Activated CD4-positive, alpha-beta T cell treated with anti-CD3 and anti-CD28 coated beads for 36 hours (primary cell): ENCODE measurements around the gene DDX52. TPM values are rescaled to one million over a fixed set of nuclear protein-coding genes. Genes with fewer than 3 reads are reported as not detected.
"Not testable (repeated sequence)": the region's sequence is repeated elsewhere in the genome, so short reads cannot be mapped to it uniquely, and the experiment has no call there.

ENCODE experiments used
- ATAC-seq: fragments of 200-7000 bp; cut with Tn5 transposase; one replicate; pipeline ENCODE4 v1.10.0; 2021; ENCODE audit warnings: mild to moderate bottlenecking, moderate library complexity
- CTCF ChIA-PET: fragments of 350-600 bp; sonication (Branson Sonifier 250); formaldehyde crosslinking; loops from one replicate; lab custom pipeline; 2021; ENCODE audit warnings: antibody characterized with exemption; lab: Charles Lee
- POLR2A ChIA-PET: fragments of 350-600 bp; sonication (Branson Sonifier 250); formaldehyde crosslinking; loops from one replicate; lab custom pipeline; 2021; ENCODE audit warnings: antibody characterized with exemption, inconsistent platforms; lab: Charles Lee
- DNase-seq: peaks from one replicate; pipeline ENCODE4 v3.0.0-alpha.2; 2020
- H3K27ac Mint-ChIP-seq: one replicate; pipeline ENCODE4 v1.8.0; 2021; ENCODE audit warnings: mixed read lengths
- H3K27me3 Mint-ChIP-seq: one replicate; pipeline ENCODE4 v1.8.0; 2021; ENCODE audit warnings: mixed read lengths
- H3K36me3 Mint-ChIP-seq: one replicate; pipeline ENCODE4 v1.8.0; 2021; ENCODE audit warnings: low read depth, mixed read lengths
- H3K4me1 Mint-ChIP-seq: one replicate; pipeline ENCODE4 v1.8.0; 2021; ENCODE audit warnings: mixed read lengths
- H3K4me3 Mint-ChIP-seq: one replicate; pipeline ENCODE4 v1.8.0; 2021; ENCODE audit warnings: mild to moderate bottlenecking, moderate library complexity, mixed read lengths
- H3K9me3 Mint-ChIP-seq: one replicate; pipeline ENCODE4 v1.8.0; 2021; ENCODE audit warnings: low read depth, mixed read lengths
- intact Hi-C, 2 experiments: fragments of 100-400 bp; cut with DNase I in 1 of 2; cut with micrococcal nuclease in 1 of 2; formaldehyde crosslinking; loops; one replicate each; pipeline versions ENCODE4 v1.14.2 to v1.15.1; 2022 to 2024; cut with DNase I, micrococcal nuclease
- total RNA-seq, 2 experiments: library from RNA; stranded (reverse); gene quantifications; one replicate each; pipeline ENCODE4 v1.2.3, GENCODE V29; 2021

Gene DDX52
- total RNA-seq, 2 experiments from 2014 or later: 34.6 to 41.7 TPM

DNA sequence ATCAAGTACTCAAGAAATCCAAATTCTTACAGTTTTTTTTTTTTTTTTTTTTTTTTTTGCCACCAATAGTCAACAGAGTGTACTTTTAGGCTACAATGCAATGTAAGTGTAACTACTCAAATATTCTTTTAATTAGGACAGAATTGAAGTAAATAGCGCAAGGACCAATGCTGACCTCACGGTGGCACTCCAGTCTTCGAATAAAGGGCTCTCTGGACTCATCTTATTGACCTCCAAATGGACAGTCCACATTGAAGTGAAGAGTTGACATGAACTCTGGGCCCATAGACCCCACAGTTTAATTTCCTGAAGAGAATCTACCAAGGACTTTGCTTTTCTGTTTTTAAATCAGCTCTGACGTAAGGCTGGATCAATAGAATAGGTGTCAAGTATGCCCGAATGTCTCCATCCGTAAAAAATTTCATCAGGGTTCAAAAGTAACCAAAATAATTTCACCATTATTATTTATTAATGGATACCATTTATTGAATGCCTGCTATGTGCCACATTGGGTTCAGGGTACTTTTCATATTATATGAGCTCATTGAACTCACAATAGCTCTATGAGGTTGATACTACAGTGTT, 7.3 kb upstream of the DDX52 start:
- no peak for ATAC-seq
- POLR2A ChIA-PET: interaction anchor here (0.6 kb wide), 1 partner anchor 24 kb away, joined by 4 read pairs; no protein-coding TSS in a partner anchor

DNA sequence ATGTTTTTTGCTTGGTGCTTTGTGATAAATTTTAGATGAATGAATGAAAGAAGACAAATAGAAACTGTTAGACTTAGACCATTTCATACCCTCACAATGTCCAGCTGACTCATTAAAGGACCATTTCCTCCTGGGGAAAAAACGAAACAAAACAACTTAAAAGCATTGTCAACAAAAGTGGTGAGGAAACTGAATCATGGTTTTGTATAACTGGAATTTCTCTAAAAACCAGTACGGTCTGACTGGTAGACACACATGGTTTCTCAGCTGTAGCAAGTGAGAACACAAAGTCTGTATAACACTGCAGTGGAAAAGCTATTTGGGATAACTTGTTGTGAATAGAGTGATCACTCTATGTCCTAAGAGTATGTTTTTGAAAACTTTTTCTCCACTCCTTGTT, 5.3 kb upstream of the DDX52 start:
- ATAC-seq (no peak), DNase-seq (no peak)
- H3K27me3 Mint-ChIP-seq: peaks cover 38% of the 10 kb centered on the region
- no peak overlapping the region for H3K27ac Mint-ChIP-seq
- intact Hi-C loops: no loop called here
- ChIA-PET POLR2A (no interaction called here), CTCF (interaction anchor here (0.5 kb wide), 1 partner anchor 122 kb away, joined by 3 read pairs; no protein-coding TSS in a partner anchor)
- no peaks in the 10 kb centered on the region for H3K9me3 Mint-ChIP-seq
- H3K4me3 Mint-ChIP-seq: no peak overlapping the region
- H3K4me1 Mint-ChIP-seq: peaks cover 4% of the 10 kb centered on the region
- no peaks in the 10 kb centered on the region for H3K36me3 Mint-ChIP-seq

More for the DNA sequence above, 7.3 kb upstream of the DDX52 start:
- Mint-ChIP-seq H3K4me3 (no peak overlapping the region), H3K27ac (no peak overlapping the region), H3K36me3 (no peaks in the 10 kb centered on the region), H3K27me3 (peaks cover 33% of the 10 kb centered on the region), H3K4me1 (no peaks in the 10 kb centered on the region), H3K9me3 (no peaks in the 10 kb centered on the region)
- DNase-seq: peak; percentile 10
- intact Hi-C loops: no loop called here
- CTCF ChIA-PET: interaction anchor here (0.7 to 1.4 kb wide), 6 partner anchors 18 to 166 kb away, joined by 3 to 5 read pairs (median 4); no protein-coding TSS in a partner anchor

DNA sequence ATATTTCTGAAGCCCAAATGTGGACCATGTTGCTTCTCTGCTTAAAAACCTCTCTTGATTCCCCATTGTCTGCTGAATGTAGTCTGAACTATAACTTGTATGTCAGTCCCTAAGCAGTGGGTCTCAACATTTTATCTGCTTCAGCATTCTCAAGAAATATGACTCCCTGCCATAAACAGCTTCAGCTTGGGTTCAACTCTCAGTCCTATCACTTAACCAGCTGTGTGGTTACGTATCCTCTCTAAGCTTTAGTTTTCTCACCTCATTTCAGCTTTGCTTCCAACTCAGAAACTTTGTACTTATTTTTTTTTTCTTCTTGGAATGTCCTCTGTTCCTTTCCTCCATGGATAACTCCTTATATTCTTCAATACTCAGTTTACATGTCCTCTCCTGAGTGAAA, 4.6 kb upstream of the DDX52 start:
- intact Hi-C loops: no loop called here
- CTCF ChIA-PET: interaction anchor here (0.6 kb wide), 1 partner anchor 156 kb away, joined by 3 read pairs; no protein-coding TSS in a partner anchor
- peaks cover 4% of the 10 kb centered on the region for H3K4me1 Mint-ChIP-seq

DNA sequence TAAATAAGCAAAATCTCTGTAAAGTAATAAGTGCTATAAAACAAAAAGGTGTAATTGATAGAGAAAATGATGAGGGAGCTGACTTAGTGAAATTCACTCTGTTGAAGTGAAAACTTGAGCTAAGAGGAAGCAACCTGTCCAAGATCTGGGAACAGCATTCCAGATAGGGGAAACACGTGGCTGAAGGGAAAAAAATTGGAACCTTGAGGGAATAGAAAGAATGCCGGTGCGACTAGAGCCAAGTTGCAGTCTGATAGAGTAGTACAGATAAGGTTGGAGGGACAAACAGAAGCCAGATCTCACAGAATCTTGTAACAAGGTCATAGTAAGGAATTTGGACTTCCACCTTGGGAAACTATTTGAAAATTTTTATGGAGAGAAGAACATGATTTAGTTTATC, 623 bp upstream of the DDX52 start:
- ChIA-PET POLR2A (no interaction called here), CTCF (interaction anchor here (1.1 kb wide), 1 partner anchor 173 kb away, joined by 3 read pairs; no protein-coding TSS in a partner anchor)
- intact Hi-C loops: loop anchor here (1.0 to 5.0 kb wide), 6 partner anchors 35 to 696 kb away; partner anchors contain the start of genes SYNRG (in 2 of the 2) and AATF (in 1 of the 2)
- Mint-ChIP-seq H3K27me3 (peaks cover 25% of the 10 kb centered on the region), H3K4me3 (peak overlapping the region; percentile 94), H3K4me1 (peaks cover 25% of the 10 kb centered on the region), H3K36me3 (peaks cover 24% of the 10 kb centered on the region), H3K27ac (no peak overlapping the region), H3K9me3 (no peaks in the 10 kb centered on the region)
- DNase-seq (no peak), ATAC-seq (no peak)

More for the DNA sequence above, 4.6 kb upstream of the DDX52 start:
- Mint-ChIP-seq H3K36me3 (peaks cover 1% of the 10 kb centered on the region), H3K4me3 (no peak overlapping the region), H3K27ac (no peak overlapping the region), H3K27me3 (peaks cover 38% of the 10 kb centered on the region), H3K9me3 (no peaks in the 10 kb centered on the region)
- DNase-seq (no peak), ATAC-seq (no peak)
- POLR2A ChIA-PET: no interaction called here

DNA sequence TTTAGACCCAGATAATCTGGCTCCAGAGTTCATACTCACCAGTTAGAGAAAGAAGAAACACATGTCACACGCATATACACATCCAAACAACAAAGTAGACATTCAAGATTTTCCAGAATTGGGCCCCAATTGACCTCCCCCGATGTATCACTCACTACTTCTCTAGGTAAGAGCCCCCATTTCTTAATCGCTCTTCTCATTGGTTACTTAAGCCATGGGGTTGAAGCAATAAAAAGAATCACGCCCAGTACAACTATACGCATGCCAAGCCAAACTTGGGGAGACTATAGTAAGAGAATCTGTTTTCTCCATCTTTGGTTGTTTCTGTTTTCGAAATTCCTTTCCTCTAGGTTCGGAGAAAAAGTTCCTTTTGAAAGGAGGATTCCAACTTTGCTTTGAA, 565 bp downstream of the DDX52 start:
- intact Hi-C loops: loop anchor here (1.0 to 5.0 kb wide), 6 partner anchors 33 to 694 kb away; partner anchors contain the start of genes SYNRG (in 2 of the 2) and AATF (in 1 of the 2)
- Mint-ChIP-seq H3K4me3 (peak overlapping the region; percentile 94), H3K36me3 (peaks cover 30% of the 10 kb centered on the region), H3K9me3 (no peaks in the 10 kb centered on the region), H3K27ac (peak overlapping the region; percentile 91), H3K4me1 (peaks cover 25% of the 10 kb centered on the region), H3K27me3 (peaks cover 19% of the 10 kb centered on the region)
- ChIA-PET POLR2A (interaction anchor here (0.5 kb wide), 1 partner anchor 291 kb away, joined by 3 read pairs; no protein-coding TSS in a partner anchor), CTCF (interaction anchor here (0.6 kb wide), 1 partner anchor 206 kb away, joined by 3 read pairs; no protein-coding TSS in a partner anchor)
- ATAC-seq: peak; percentile 50
- no peak for DNase-seq

DNA sequence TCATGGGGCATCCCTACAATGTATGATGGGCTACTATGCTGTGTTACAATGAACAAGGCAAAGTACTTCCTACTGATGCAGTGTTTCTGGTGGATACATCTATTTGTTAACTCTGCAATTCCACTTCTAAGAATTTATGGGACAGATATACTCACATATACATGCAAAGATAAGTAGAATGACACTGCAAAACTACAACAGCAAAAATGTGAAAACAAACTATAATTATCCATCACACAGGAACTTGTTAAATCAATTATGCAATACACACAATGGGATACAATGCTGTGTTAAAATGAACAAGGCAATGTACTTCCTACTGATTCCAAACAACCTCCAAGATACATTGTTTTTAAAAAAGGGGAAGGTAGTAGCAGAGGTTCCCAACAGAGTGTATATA, 3.2 kb downstream of the DDX52 start:
- POLR2A ChIA-PET: interaction anchor here (0.7 kb wide), 1 partner anchor 22 kb away, joined by 4 read pairs; no protein-coding TSS in a partner anchor
- no peak overlapping the region for H3K27ac Mint-ChIP-seq
- DNase-seq: no peak
- H3K4me1 Mint-ChIP-seq: peaks cover 25% of the 10 kb centered on the region
- no peak for ATAC-seq
- H3K9me3 Mint-ChIP-seq: no peaks in the 10 kb centered on the region
- H3K27me3 Mint-ChIP-seq: peaks cover 8% of the 10 kb centered on the region
- CTCF ChIA-PET: interaction anchor here (0.6 kb wide), 1 partner anchor 13 kb away, joined by 4 read pairs; no protein-coding TSS in a partner anchor
- intact Hi-C loops: loop anchor here (5.0 kb wide), 1 partner anchor 152 kb away; no protein-coding TSS in a partner anchor
- no peak overlapping the region for H3K4me3 Mint-ChIP-seq
- H3K36me3 Mint-ChIP-seq: peaks cover 43% of the 10 kb centered on the region

DNA sequence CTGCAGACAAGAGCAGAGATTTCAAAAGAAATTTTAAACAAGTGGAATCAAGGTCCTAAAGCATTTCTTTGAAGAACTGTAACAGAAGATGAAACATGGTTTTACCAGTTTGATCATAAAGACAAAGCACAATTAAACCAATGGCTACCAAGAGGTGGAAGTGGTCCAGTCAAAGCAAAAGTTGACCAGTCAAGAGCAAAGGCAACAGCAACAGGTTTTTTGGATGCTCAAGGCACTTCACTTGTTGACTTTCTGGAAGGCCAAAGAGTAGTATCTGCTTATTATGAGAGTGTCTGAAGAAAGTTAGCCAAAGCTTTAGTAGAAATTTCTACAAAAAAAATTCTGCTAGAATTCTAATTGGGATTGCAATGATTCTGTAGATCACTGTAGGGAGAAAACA, 5.3 kb downstream of the DDX52 start:
- Mint-ChIP-seq H3K27ac (no peak overlapping the region), H3K4me1 (peaks cover 20% of the 10 kb centered on the region), H3K36me3 (peaks cover 42% of the 10 kb centered on the region), H3K4me3 (no peak overlapping the region), H3K9me3 (no peaks in the 10 kb centered on the region), H3K27me3 (no peaks in the 10 kb centered on the region)
- POLR2A ChIA-PET: no interaction called here
- intact Hi-C loops: no loop called here
- no peak for DNase-seq
- ATAC-seq: no peak
- CTCF ChIA-PET: interaction anchor here (1.6 kb wide), 1 partner anchor 28 kb away, joined by 5 read pairs; the partner anchor contains the start of gene SYNRG

DNA sequence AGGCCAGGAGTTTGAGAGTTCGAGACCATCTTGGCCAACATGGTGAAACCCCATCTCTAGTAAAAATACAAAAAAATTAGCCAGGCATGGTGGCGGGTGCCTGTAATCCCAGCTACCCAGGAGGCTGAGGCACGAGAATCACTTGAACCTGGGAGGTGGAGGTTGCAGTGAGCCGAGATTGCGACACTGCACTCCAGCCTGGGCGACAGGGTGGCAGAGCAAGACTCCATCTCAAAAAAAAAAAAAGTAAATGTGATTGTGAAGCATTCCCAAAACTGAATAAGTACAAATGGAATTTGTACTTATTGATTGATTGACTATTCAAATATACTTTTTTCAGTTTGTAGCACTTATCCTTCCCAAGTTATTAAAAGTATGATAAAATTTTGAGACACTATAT, 26.8 kb downstream of the DDX52 start:
- CTCF ChIA-PET, intact Hi-C loops, POLR2A ChIA-PET, DNase-seq, H3K4me3 Mint-ChIP-seq, H3K9me3 Mint-ChIP-seq, H3K27ac Mint-ChIP-seq, H3K27me3 Mint-ChIP-seq, ATAC-seq, H3K4me1 Mint-ChIP-seq: not testable (repeated sequence)
- H3K36me3 Mint-ChIP-seq: peaks cover 20% of the 10 kb centered on the region

DNA sequence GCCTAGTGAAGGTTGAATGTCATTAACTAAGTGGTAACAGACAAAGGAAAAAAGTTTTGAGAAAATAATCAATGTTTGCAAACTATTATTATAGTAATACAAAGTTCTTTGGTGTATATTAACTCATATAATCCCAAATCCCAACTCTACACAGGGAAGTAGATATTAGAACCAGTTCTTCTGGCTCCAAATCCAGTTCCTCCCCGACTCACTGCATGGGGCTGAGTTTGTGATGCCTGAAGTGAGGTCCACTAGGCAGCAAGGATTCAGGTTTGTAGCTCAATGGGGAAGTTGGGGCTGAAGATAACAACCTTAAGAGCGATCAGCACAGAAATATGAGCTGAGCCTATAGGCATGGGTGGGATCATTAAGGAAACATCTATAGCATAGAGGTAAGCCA, 28.4 kb downstream of the DDX52 start:
- Mint-ChIP-seq H3K4me3 (no peak overlapping the region), H3K27me3 (no peaks in the 10 kb centered on the region), H3K36me3 (peaks cover 16% of the 10 kb centered on the region), H3K27ac (no peak overlapping the region), H3K9me3 (no peaks in the 10 kb centered on the region), H3K4me1 (peaks cover under 1% of the 10 kb centered on the region)
- DNase-seq (no peak), ATAC-seq (no peak)
- CTCF ChIA-PET: no interaction called here
- intact Hi-C loops: no loop called here
- POLR2A ChIA-PET: no interaction called here

DNA sequence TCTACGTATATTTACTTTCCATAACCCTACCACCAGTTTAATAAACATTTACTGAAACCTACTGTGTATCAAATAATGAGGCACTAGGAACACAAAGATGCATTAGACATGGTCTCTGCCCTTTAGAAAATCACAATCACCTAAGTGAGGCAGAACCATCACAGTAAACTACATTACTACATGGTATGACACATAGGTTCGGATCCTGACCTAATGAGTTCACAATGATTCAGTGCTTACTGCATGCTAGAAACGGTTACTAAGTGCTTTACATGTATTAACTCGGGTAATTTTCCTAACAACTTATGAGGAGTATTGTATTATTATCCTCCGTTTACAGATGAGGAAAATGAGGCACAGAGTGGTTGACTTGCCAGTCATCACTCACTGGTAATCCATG, 28.9 kb downstream of the DDX52 start:
- Mint-ChIP-seq H3K36me3 (peaks cover 16% of the 10 kb centered on the region), H3K27ac (peak overlapping the region; percentile 13), H3K4me3 (no peak overlapping the region), H3K27me3 (no peaks in the 10 kb centered on the region), H3K9me3 (no peaks in the 10 kb centered on the region), H3K4me1 (peaks cover 4% of the 10 kb centered on the region)
- ChIA-PET POLR2A (no interaction called here), CTCF (no interaction called here)
- no peak for DNase-seq
- intact Hi-C loops: no loop called here
- ATAC-seq: no peak

DNA sequence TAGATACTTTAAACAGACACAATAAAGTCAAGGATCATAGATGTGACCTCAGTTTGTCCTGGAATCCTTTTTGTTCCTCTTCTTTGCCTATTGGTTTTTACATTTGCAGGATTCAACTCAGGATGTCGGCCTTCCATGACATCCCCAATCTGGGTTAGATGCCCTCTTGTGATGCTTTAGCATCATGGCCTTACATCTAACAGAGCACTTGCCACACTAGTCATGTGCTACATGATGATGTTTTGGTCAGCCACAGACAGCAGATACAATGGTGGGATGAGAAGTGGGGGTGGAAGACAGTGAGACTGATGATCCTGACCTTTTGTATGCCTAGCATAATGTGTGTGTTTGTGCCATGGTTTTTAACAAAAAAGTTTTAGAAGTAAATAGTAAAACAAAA, 32.3 kb downstream of the DDX52 start:
- ChIA-PET POLR2A (interaction anchor here (1.2 kb wide), 1 partner anchor 8 kb away, joined by 3 read pairs; no protein-coding TSS in a partner anchor), CTCF (interaction anchor here (5.0 kb wide), 1 partner anchor 9 kb away, joined by 22 read pairs; no protein-coding TSS in a partner anchor)
- H3K4me3 Mint-ChIP-seq: no peak overlapping the region
- intact Hi-C loops: no loop called here
- H3K27ac Mint-ChIP-seq: peak overlapping the region; percentile 65
- peaks cover 11% of the 10 kb centered on the region for H3K36me3 Mint-ChIP-seq
- H3K9me3 Mint-ChIP-seq: no peaks in the 10 kb centered on the region
- DNase-seq: no peak
- ATAC-seq: no peak
- no peaks in the 10 kb centered on the region for H3K27me3 Mint-ChIP-seq
- H3K4me1 Mint-ChIP-seq: peaks cover 21% of the 10 kb centered on the region
